ENCODE results near the gene ZNF276.

DNA sequence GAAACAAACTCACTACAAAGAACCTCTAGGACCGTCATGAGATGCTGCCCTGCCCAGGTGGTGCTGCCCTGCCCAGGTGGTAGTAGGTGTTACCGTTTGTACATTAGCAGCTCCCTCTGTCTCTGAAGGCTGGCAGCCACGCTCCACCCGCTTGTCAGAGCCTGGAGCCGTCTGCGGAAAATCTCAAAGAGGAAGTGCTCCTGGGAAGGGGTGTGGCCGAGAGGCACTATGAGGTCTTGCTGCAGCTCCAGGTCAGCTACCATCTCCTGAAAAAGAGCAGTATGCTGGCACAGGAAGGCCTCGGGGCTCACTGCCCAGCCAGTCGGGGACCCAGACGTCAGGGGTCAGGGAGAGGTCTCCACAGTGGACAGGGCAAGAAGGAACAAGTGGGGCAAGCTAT is 28.3 kb downstream of the ZNF276 start:
- TF ChIP-seq, protein P1, sequence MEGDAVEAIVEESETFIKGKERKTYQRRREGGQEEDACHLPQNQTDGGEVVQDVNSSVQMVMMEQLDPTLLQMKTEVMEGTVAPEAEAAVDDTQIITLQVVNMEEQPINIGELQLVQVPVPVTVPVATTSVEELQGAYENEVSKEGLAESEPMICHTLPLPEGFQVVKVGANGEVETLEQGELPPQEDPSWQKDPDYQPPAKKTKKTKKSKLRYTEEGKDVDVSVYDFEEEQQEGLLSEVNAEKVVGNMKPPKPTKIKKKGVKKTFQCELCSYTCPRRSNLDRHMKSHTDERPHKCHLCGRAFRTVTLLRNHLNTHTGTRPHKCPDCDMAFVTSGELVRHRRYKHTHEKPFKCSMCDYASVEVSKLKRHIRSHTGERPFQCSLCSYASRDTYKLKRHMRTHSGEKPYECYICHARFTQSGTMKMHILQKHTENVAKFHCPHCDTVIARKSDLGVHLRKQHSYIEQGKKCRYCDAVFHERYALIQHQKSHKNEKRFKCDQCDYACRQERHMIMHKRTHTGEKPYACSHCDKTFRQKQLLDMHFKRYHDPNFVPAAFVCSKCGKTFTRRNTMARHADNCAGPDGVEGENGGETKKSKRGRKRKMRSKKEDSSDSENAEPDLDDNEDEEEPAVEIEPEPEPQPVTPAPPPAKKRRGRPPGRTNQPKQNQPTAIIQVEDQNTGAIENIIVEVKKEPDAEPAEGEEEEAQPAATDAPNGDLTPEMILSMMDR (IDR thresholded peaks at IDR 0.05) = no peak
- TF ChIP-seq POLR2AphosphoS5 (IDR thresholded peaks at IDR 0.05) (no peak), POLR2A (IDR thresholded peaks at IDR 0.05) (no peak)
